Islet precursor cell (in vitro differentiated cells): ENCODE results near the gene ETV7.
"Not testable (repeated sequence)": the region's sequence is repeated elsewhere in the genome, so short reads cannot be mapped to it uniquely, and the experiment has no call there.

ENCODE experiments used
- DNase-seq: peaks from one replicate; pipeline ENCODE4 v3.0.0-alpha.2; 2018

Gene ETV7

GRCh38 chr6:36362551-36363370 lies 24.7 kb downstream of the ETV7 start:
- no peak for DNase-seq

GRCh38 chr6:36361071-36361470 lies 26.4 kb downstream of the ETV7 start:
- DNase-seq = no peak

GRCh38 chr6:36360241-36361054 lies 27.0 kb downstream of the ETV7 start:
- DNase-seq = peak; percentile 90

GRCh38 chr6:36358226-36358915 lies 29.1 kb downstream of the ETV7 start:
- DNase-seq = no peak

GRCh38 chr6:36357872-36358225 lies 29.6 kb downstream of the ETV7 start:
- DNase-seq = no peak

GRCh38 chr6:36355819-36356218 lies 31.6 kb downstream of the ETV7 start:
- DNase-seq = no peak

- no peak for DNase-seq
Measured at GRCh38 chr6:36353411-36353915, 34.0 kb downstream of the ETV7 start.

GRCh38 chr6:36352477-36353157 lies 34.9 kb downstream of the ETV7 start:
- DNase-seq = no peak

GRCh38 chr6:36350681-36351571 lies 36.5 kb downstream of the ETV7 start:
- peak; percentile 79 for DNase-seq

- no peak for DNase-seq
Measured at GRCh38 chr6:36350082-36350481, 37.4 kb downstream of the ETV7 start.

- no peak for DNase-seq
Measured at GRCh38 chr6:36349240-36349639, 38.2 kb downstream of the ETV7 start.

GRCh38 chr6:36347621-36348020 lies 39.8 kb downstream of the ETV7 start:
- no peak for DNase-seq

- no peak for DNase-seq
Measured at GRCh38 chr6:36346486-36347273, 40.8 kb downstream of the ETV7 start.

GRCh38 chr6:36345681-36346466 lies 41.6 kb downstream of the ETV7 start:
- DNase-seq = no peak

- no peak for DNase-seq
Measured at GRCh38 chr6:36343109-36343680, 44.3 kb downstream of the ETV7 start.

- DNase-seq = peak; percentile 79
Measured at GRCh38 chr6:36340618-36341454, 46.6 kb downstream of the ETV7 start.

- DNase-seq = no peak
Measured at GRCh38 chr6:36340306-36340617, 47.2 kb downstream of the ETV7 start.

- DNase-seq = no peak
Measured at GRCh38 chr6:36339146-36339545, 48.3 kb downstream of the ETV7 start.

GRCh38 chr6:36338223-36338622 lies 49.2 kb downstream of the ETV7 start:
- DNase-seq = not testable (repeated sequence)
